Upper lobe of right lung (tissue), 1 donor: Measurements from ENCODE around the gene RPS19BP1. TPM values are rescaled to one million over a fixed set of nuclear protein-coding genes. Genes with fewer than 3 reads are reported as not detected.

Experiments
- ATAC-seq: fragments of 200-7000 bp; cut with Tn5 transposase; one replicate; pipeline ENCODE4 v1.9.1; 2020; ENCODE audit warnings: mild to moderate bottlenecking, moderate library complexity
- DNase-seq: peaks from one replicate; pipeline ENCODE4 v3.0.0-alpha.2; 2020
- H3K27ac ChIP-seq: fragments of 200-600 bp; one replicate; pipeline ENCODE4 v1.8.0; 2022
- H3K27me3 ChIP-seq: fragments of 200-600 bp; one replicate; pipeline ENCODE4 v1.8.0; 2022; ENCODE audit warnings: mild to moderate bottlenecking
- H3K36me3 ChIP-seq: fragments of 200-600 bp; one replicate; pipeline ENCODE4 v1.8.0; 2022
- H3K4me1 ChIP-seq: fragments of 200-600 bp; one replicate; pipeline ENCODE4 v1.8.0; 2022
- H3K4me3 ChIP-seq: fragments of 200-600 bp; one replicate; pipeline ENCODE4 v1.8.0; 2022; ENCODE audit warnings: mild to moderate bottlenecking
- H3K9me3 ChIP-seq: fragments of 200-600 bp; one replicate; pipeline ENCODE4 v1.8.0; 2022
- CTCF ChIP-seq: fragments of 200-600 bp; IDR thresholded peaks from one replicate; pipeline ENCODE4 v1.8.0; 2022; ENCODE audit warnings: antibody characterized with exemption
- intact Hi-C: fragments of 100-400 bp; cut with DNase I; formaldehyde crosslinking; loops from one replicate; pipeline ENCODE4 v1.11.0; 2022
- long read RNA-seq: library from polyadenylated mRNA; unstranded; transcript quantifications from one replicate; pipeline ENCODE4 v2.0.0, GENCODE V29; 2021
- total RNA-seq: library from RNA; stranded (reverse); fragmentation: NEBNext Ultra II Directional; extraction: Animal tissue kit (Norgen Biotek cat#: 25700); gene quantifications from one replicate; pipeline ENCODE4 v1.2.1, GENCODE V29; 2021
- donor health status: DM: no; HTN: yes; CAD: no; lungs with severe emphysema.

RPS19BP1 gene
- 72.5 TPM for total RNA-seq
- long read RNA-seq, transcript RPS19BP1-201 (4 exons, 927 nt): major isoform, 53 of 57 reads
- long read RNA-seq, partial matches to known transcripts: 1 of 57 reads
- long read RNA-seq, other reads (novel, unspliced or antisense): 1 of 57 reads

- Histone ChIP-seq H3K4me3 (peak within 1 kb of the TSS; percentile 94), H3K27me3 (no peaks in the 10 kb centered on the region), H3K27ac (peak within 1 kb of the TSS; percentile 93), H3K36me3 (peaks cover 27% of the 10 kb centered on the region), H3K4me1 (peaks cover 50% of the 10 kb centered on the region), H3K9me3 (no peaks in the 10 kb centered on the region)
- peak; percentile 99 for DNase-seq
- TF ChIP-seq CTCF: no peak
- intact Hi-C loops: loop anchor here (5.0 kb wide), 1 partner anchor 35 kb away; no protein-coding TSS in a partner anchor
- peak; percentile 91 for ATAC-seq
Measured at GRCh38 chr22:39532215-39533073, at the start of gene RPS19BP1. Gene RPS19BP1 (minus strand): TSS chr22:39532748. CDS start chr22:39532738, 10 bp downstream.

GRCh38 chr22:39581303-39581702 is 48.8 kb upstream of the RPS19BP1 start:
- no peak overlapping the region for H3K27ac ChIP-seq
- H3K4me3 ChIP-seq: no peak overlapping the region
- H3K27me3 ChIP-seq: peaks cover 3% of the 10 kb centered on the region
- no peaks in the 10 kb centered on the region for H3K36me3 ChIP-seq
- H3K9me3 ChIP-seq: no peaks in the 10 kb centered on the region
- no peaks in the 10 kb centered on the region for H3K4me1 ChIP-seq
- TF ChIP-seq CTCF: no peak
- no peak for DNase-seq
- intact Hi-C loops: no loop called here
- ATAC-seq: no peak

GRCh38 chr22:39580795-39581194 is 48.2 kb upstream of the RPS19BP1 start:
- ATAC-seq: no peak
- intact Hi-C loops: no loop called here
- Histone ChIP-seq H3K27me3 (peaks cover 3% of the 10 kb centered on the region), H3K4me1 (no peaks in the 10 kb centered on the region), H3K4me3 (no peak overlapping the region), H3K9me3 (no peaks in the 10 kb centered on the region), H3K36me3 (no peaks in the 10 kb centered on the region), H3K27ac (no peak overlapping the region)
- TF ChIP-seq CTCF: no peak
- DNase-seq: no peak

- intact Hi-C loops: no loop called here
- Histone ChIP-seq H3K4me1 (no peaks in the 10 kb centered on the region), H3K9me3 (no peaks in the 10 kb centered on the region), H3K27me3 (peaks cover 3% of the 10 kb centered on the region), H3K4me3 (no peak overlapping the region), H3K36me3 (no peaks in the 10 kb centered on the region), H3K27ac (no peak overlapping the region)
- DNase-seq: no peak
- no peak for ATAC-seq
- TF ChIP-seq CTCF: no peak
Measured at GRCh38 chr22:39580006-39580441, 47.5 kb upstream of the RPS19BP1 start.

- Histone ChIP-seq H3K36me3 (no peaks in the 10 kb centered on the region), H3K9me3 (no peaks in the 10 kb centered on the region), H3K4me3 (no peak overlapping the region), H3K27me3 (peaks cover 3% of the 10 kb centered on the region), H3K4me1 (no peaks in the 10 kb centered on the region), H3K27ac (no peak overlapping the region)
- DNase-seq: no peak
- intact Hi-C loops: no loop called here
- no peak for TF ChIP-seq CTCF
- no peak for ATAC-seq
Measured at GRCh38 chr22:39577900-39578299, 45.4 kb upstream of the RPS19BP1 start.
